GM18505 (cell line): ENCODE results near the gene PCGF5.
A peak's percentile ranks its signal among the peaks of the same experiment; 100 is the strongest.

Source experiments
- ATAC-seq: cut with Tn5 transposase; IDR thresholded peaks from one replicate; pipeline ENCODE4 v1.9.1; 2021; ENCODE audit not compliant: unreplicated experiment
- POLR2A ChIP-seq: IDR thresholded peaks from 4 replicates; pipeline ENCODE4 v1.6.1; 2011; ENCODE audit warnings: borderline replicate concordance; ENCODE audit not compliant: insufficient read depth, insufficient read length; ENCODE audit errors: extremely low read depth

PCGF5 gene

GRCh38 chr10:91198781-91199180 lies 21.7 kb upstream of the PCGF5 start:
- ATAC-seq = peak; percentile 55
- TF ChIP-seq POLR2A = no peak

GRCh38 chr10:91200314-91201212 lies 19.9 kb upstream of the PCGF5 start:
- no peak for TF ChIP-seq POLR2A
- ATAC-seq = no peak

GRCh38 chr10:91201213-91201996 lies 19.1 kb upstream of the PCGF5 start:
- no peak for TF ChIP-seq POLR2A
- peak; percentile 36 for ATAC-seq

GRCh38 chr10:91206427-91206826 lies 14.0 kb upstream of the PCGF5 start:
- peak; percentile 51 for ATAC-seq
- TF ChIP-seq POLR2A = no peak

GRCh38 chr10:91206837-91207474 lies 13.5 kb upstream of the PCGF5 start:
- peak; percentile 7 for ATAC-seq
- no peak for TF ChIP-seq POLR2A

- TF ChIP-seq POLR2A = no peak
- ATAC-seq = no peak
Measured at GRCh38 chr10:91208642-91209041, 11.8 kb upstream of the PCGF5 start.

GRCh38 chr10:91210014-91210413 lies 10.4 kb upstream of the PCGF5 start:
- TF ChIP-seq POLR2A = no peak
- ATAC-seq = no peak

- ATAC-seq = no peak
Measured at GRCh38 chr10:91210435-91210834, 10.0 kb upstream of the PCGF5 start.

GRCh38 chr10:91211675-91212074 lies 8.8 kb upstream of the PCGF5 start:
- TF ChIP-seq POLR2A = no peak
- no peak for ATAC-seq

More at GRCh38 chr10:91210435-91210834, 10.0 kb upstream of the PCGF5 start:
- no peak for TF ChIP-seq POLR2A

GRCh38 chr10:91214911-91215310 lies 5.6 kb upstream of the PCGF5 start:
- no peak for ATAC-seq
- no peak for TF ChIP-seq POLR2A

GRCh38 chr10:91215384-91215783 lies 5.1 kb upstream of the PCGF5 start:
- ATAC-seq = no peak
- no peak for TF ChIP-seq POLR2A

GRCh38 chr10:91219371-91220193 lies 881 bp upstream of the PCGF5 start:
- no peak for ATAC-seq
- no peak for TF ChIP-seq POLR2A
